H9 (cell line): Measurements from ENCODE around the gene ERH. TPM values are rescaled to one million over a fixed set of nuclear protein-coding genes. Genes with fewer than 3 reads are reported as not detected.

ENCODE experiments used
- DNase-seq: peaks from one replicate; pipeline ENCODE4 v3.0.0-alpha.2; 2017
- H2AFZ ChIP-seq: one replicate; pipeline ENCODE4 v1.6.1; 2013; ENCODE audit warnings: mild to moderate bottlenecking, low read length, control low read depth, moderate library complexity
- H2AK5ac ChIP-seq: 2 replicates; pipeline ENCODE4 v1.6.1; 2013; ENCODE audit warnings: low read length, control low read depth, mixed read lengths; ENCODE audit not compliant: insufficient read length
- H2BK120ac ChIP-seq: one replicate; pipeline ENCODE4 v1.6.1; 2013; ENCODE audit warnings: low read depth, mild to moderate bottlenecking, low read length, control low read depth, inconsistent platforms; ENCODE audit not compliant: poor library complexity, severe bottlenecking
- H2BK12ac ChIP-seq: 2 replicates; pipeline ENCODE4 v1.6.1; 2013; ENCODE audit warnings: low read length, control low read depth, mixed read lengths, low read depth; ENCODE audit not compliant: insufficient read length
- H2BK15ac ChIP-seq: 2 replicates; pipeline ENCODE4 v1.6.1; 2013; ENCODE audit warnings: low read depth, low read length, control low read depth
- H2BK20ac ChIP-seq: one replicate; pipeline ENCODE4 v1.6.1; 2013; ENCODE audit warnings: low read depth, mild to moderate bottlenecking, low read length, control low read depth, inconsistent platforms; ENCODE audit not compliant: poor library complexity, severe bottlenecking
- H2BK5ac ChIP-seq: 2 replicates; pipeline ENCODE4 v1.6.1; 2013; ENCODE audit warnings: low read length, control low read depth, mixed read lengths; ENCODE audit not compliant: insufficient read length
- H3K14ac ChIP-seq: 2 replicates; pipeline ENCODE4 v1.6.1; 2013; ENCODE audit warnings: low read length, control low read depth; ENCODE audit not compliant: insufficient read depth
- H3K18ac ChIP-seq: 2 replicates; pipeline ENCODE4 v1.6.1; 2013; ENCODE audit warnings: low read depth, mild to moderate bottlenecking, mixed read lengths, low read length, control low read depth; ENCODE audit not compliant: insufficient read length
- H3K23ac ChIP-seq: 2 replicates; pipeline ENCODE4 v1.6.1; 2013; ENCODE audit warnings: low read length, control low read depth, mixed read lengths, low read depth; ENCODE audit not compliant: insufficient read length
- H3K23me2 ChIP-seq: 2 replicates; pipeline ENCODE4 v1.6.1; 2013; ENCODE audit warnings: low read depth, mild to moderate bottlenecking, mixed read lengths, low read length, control low read depth; ENCODE audit not compliant: insufficient read length, poor library complexity, severe bottlenecking
- H3K27ac ChIP-seq: 2 replicates; pipeline ENCODE4 v1.5.1; 2013; ENCODE audit warnings: low read length, control low read depth, mixed read lengths, low read depth; ENCODE audit not compliant: insufficient read length
- H3K27me3 ChIP-seq: 2 replicates; pipeline ENCODE4 v1.6.1; 2013; ENCODE audit warnings: low read length, control low read depth, inconsistent platforms; ENCODE audit not compliant: insufficient read depth
- H3K4ac ChIP-seq: 2 replicates; pipeline ENCODE4 v1.6.1; 2013; ENCODE audit warnings: low read depth, mild to moderate bottlenecking, control low read depth, inconsistent platforms, low read length, moderate library complexity
- H3K4me1 ChIP-seq: 2 replicates; pipeline ENCODE4 v1.6.1; 2013; ENCODE audit warnings: low read length, control low read depth, inconsistent platforms; ENCODE audit not compliant: insufficient read depth
- H3K4me2 ChIP-seq: 2 replicates; pipeline ENCODE4 v1.6.1; 2013; ENCODE audit warnings: low read length, control low read depth, mixed read lengths; ENCODE audit not compliant: insufficient read length, insufficient read depth
- H3K56ac ChIP-seq: 2 replicates; pipeline ENCODE4 v1.6.1; 2013; ENCODE audit warnings: low read depth, mild to moderate bottlenecking, mixed read lengths, low read length, control low read depth; ENCODE audit not compliant: insufficient read length
- H3K79me1 ChIP-seq: 2 replicates; pipeline ENCODE4 v1.6.1; 2013; ENCODE audit warnings: low read depth, mild to moderate bottlenecking, moderate library complexity, low read length, control low read depth, inconsistent platforms; ENCODE audit not compliant: insufficient read depth, poor library complexity, severe bottlenecking
- H3K79me2 ChIP-seq: 2 replicates; pipeline ENCODE4 v1.6.1; 2013; ENCODE audit warnings: low read length, control low read depth, inconsistent platforms; ENCODE audit not compliant: insufficient read depth
- H3K9ac ChIP-seq: 2 replicates; pipeline ENCODE4 v1.6.1; 2013; ENCODE audit warnings: low read length, control low read depth, mixed read lengths; ENCODE audit not compliant: insufficient read length; ENCODE audit errors: extremely low read depth
- H3K9me3 ChIP-seq: one replicate; pipeline ENCODE4 v1.6.1; 2013; ENCODE audit warnings: low read depth, low read length, inconsistent platforms; ENCODE audit not compliant: control insufficient read depth
- H3T11ph ChIP-seq: one replicate; pipeline ENCODE4 v1.6.1; 2013; ENCODE audit warnings: mild to moderate bottlenecking, low read length, control low read depth, inconsistent platforms
- H4K20me1 ChIP-seq: one replicate; pipeline ENCODE4 v1.6.1; 2013; ENCODE audit not compliant: control insufficient read depth, insufficient read length, insufficient read depth
- H4K5ac ChIP-seq: 2 replicates; pipeline ENCODE4 v1.6.1; 2013; ENCODE audit warnings: low read depth, mild to moderate bottlenecking, mixed read lengths, low read length, control low read depth; ENCODE audit not compliant: insufficient read length
- H4K8ac ChIP-seq: replicated peaks from 2 replicates; pipeline ENCODE4 v1.6.1; 2013; ENCODE audit warnings: low read length, control low read depth, mixed read lengths, low read depth; ENCODE audit not compliant: insufficient read length
- H4K91ac ChIP-seq: 2 replicates; pipeline ENCODE4 v1.6.1; 2013; ENCODE audit warnings: low read depth, mild to moderate bottlenecking, moderate library complexity, mixed read lengths, low read length, control low read depth; ENCODE audit not compliant: insufficient read length
- H3K27ac Mint-ChIP-seq, 3 experiments: 2 replicates in 2 of 3; 3 replicates in 1 of 3; pipeline ENCODE4 v1.8.0; 2020 to 2021; ENCODE audit warnings: mixed read lengths in 3 of 3, mild to moderate bottlenecking in 1 of 3, moderate library complexity in 1 of 3
- H3K27me3 Mint-ChIP-seq: 2 replicates; pipeline ENCODE4 v1.8.0; 2021; ENCODE audit warnings: low read depth, mild to moderate bottlenecking, moderate library complexity, mixed read lengths
- H3K36me3 Mint-ChIP-seq, 3 experiments: 2 replicates in 2 of 3; 3 replicates in 1 of 3; pipeline ENCODE4 v1.8.0; 2020 to 2021; ENCODE audit warnings: low read depth in 3 of 3, mixed read lengths in 3 of 3; ENCODE audit not compliant: insufficient read depth in 1 of 3
- H3K4me1 Mint-ChIP-seq, 2 experiments: 2 replicates each; pipeline ENCODE4 v1.8.0; 2020; ENCODE audit warnings: mixed read lengths in 2 of 2
- H3K4me3 Mint-ChIP-seq, 2 experiments: 2 replicates in 1 of 2; 3 replicates in 1 of 2; pipeline ENCODE4 v1.8.0; 2020 to 2021; ENCODE audit warnings: mild to moderate bottlenecking in 2 of 2, mixed read lengths in 2 of 2, moderate library complexity in 1 of 2
- H3K9me3 Mint-ChIP-seq, 2 experiments: 2 replicates in 1 of 2; 3 replicates in 1 of 2; pipeline ENCODE4 v1.8.0; 2020; ENCODE audit warnings: mild to moderate bottlenecking in 2 of 2, mixed read lengths in 2 of 2, moderate library complexity in 1 of 2
- WGBS: extraction: QIAGEN DNeasy Blood & Tissue Kit; methylation state at CpG from one replicate; pipeline ENCODE4 v1.1.7; 2013; ENCODE audit warnings: missing lambda C conversion rate, low lambda C conversion rate, mixed read lengths; ENCODE audit not compliant: insufficient read length; ENCODE audit errors: extremely low coverage; 5-methylcytosine and 5-hydroxymethylcytosine counted together
- total RNA-seq: library from RNA; stranded (reverse); gene quantifications from 2 replicates; pipeline ENCODE4 v1.2.1, GENCODE V29; 2021
- TF ChIP-seq, protein P1 (sequence below): fragments of 200-600 bp; sonication (generic); conservative IDR thresholded peaks from 3 replicates; pipeline ENCODE4 v1.8.0; 2021; ENCODE audit warnings: antibody characterized with exemption, mild to moderate bottlenecking

ERH gene
- total RNA-seq, 1 experiment from 2014 or later = 443 TPM

- Histone ChIP-seq H4K91ac (no peak overlapping the region), H3K4me2 (no peak overlapping the region), H2BK15ac (no peak overlapping the region), H3K4ac (no peak overlapping the region), H3T11ph (no peak overlapping the region), H3K9me3 (no peaks in the 10 kb centered on the region), H3K56ac (no peak overlapping the region), H3K14ac (no peak overlapping the region), H2BK20ac (no peak overlapping the region), H3K23me2 (no peaks in the 10 kb centered on the region), H2BK5ac (no peak overlapping the region), H3K79me1 (no peaks in the 10 kb centered on the region), H2BK12ac (no peak overlapping the region), H3K23ac (no peak overlapping the region), H3K79me2 (peaks cover 2% of the 10 kb centered on the region; the same call in 1 of the 2 replicates), H2BK120ac (no peak overlapping the region), H4K20me1 (no peaks in the 10 kb centered on the region), H3K18ac (no peak overlapping the region), H3K27me3 (no peaks in the 10 kb centered on the region), H2AFZ (no peak overlapping the region), H3K27ac (no peak overlapping the region), H2AK5ac (no peak overlapping the region), H3K9ac (no peak overlapping the region), H4K5ac (no peak overlapping the region), H4K8ac (no peak overlapping the region), H3K4me1 (no peaks in the 10 kb centered on the region)
- TF ChIP-seq, protein P1, sequence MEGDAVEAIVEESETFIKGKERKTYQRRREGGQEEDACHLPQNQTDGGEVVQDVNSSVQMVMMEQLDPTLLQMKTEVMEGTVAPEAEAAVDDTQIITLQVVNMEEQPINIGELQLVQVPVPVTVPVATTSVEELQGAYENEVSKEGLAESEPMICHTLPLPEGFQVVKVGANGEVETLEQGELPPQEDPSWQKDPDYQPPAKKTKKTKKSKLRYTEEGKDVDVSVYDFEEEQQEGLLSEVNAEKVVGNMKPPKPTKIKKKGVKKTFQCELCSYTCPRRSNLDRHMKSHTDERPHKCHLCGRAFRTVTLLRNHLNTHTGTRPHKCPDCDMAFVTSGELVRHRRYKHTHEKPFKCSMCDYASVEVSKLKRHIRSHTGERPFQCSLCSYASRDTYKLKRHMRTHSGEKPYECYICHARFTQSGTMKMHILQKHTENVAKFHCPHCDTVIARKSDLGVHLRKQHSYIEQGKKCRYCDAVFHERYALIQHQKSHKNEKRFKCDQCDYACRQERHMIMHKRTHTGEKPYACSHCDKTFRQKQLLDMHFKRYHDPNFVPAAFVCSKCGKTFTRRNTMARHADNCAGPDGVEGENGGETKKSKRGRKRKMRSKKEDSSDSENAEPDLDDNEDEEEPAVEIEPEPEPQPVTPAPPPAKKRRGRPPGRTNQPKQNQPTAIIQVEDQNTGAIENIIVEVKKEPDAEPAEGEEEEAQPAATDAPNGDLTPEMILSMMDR = no peak
- no peak for DNase-seq
- Mint-ChIP-seq H3K27ac (0 out of 7 replicates have a peak overlapping the region, but pooled peaks of 1 of the 3 experiments have one; percentile 28), H3K27me3 (no peaks in the 10 kb centered on the region; the same call in 1 of the 2 replicates), H3K4me3 (no peak overlapping the region; a peak in 1 of 5 replicates), H3K9me3 (no peaks in the 10 kb centered on the region), H3K4me1 (peaks cover 22 to 38% of the 10 kb centered on the region in 2 experiments), H3K36me3 (no peaks in the 10 kb centered on the region)
- WGBS = no CpG with 5 or more reads among the region's 11 CpGs
These were observed 48.9 kb downstream of the ERH start for GRCh38 chr14:69349091-69349777.
